WERI-Rb-1 (cell line): ENCODE results near the gene HNRNPA0.

Source experiments
- DNase-seq: peaks from one replicate; pipeline ENCODE4 v3.0.0-alpha.2; 2020
- H3K27ac ChIP-seq: fragments of 250-450 bp; sonication (Bioruptor Pico); 2 replicates; pipeline ENCODE4 v1.5.1; 2020; ENCODE audit warnings: mild to moderate bottlenecking, moderate library complexity
- H3K27me3 ChIP-seq: fragments of 250-450 bp; sonication (Bioruptor Pico); 2 replicates; pipeline ENCODE4 v1.5.1; 2021; ENCODE audit warnings: mild to moderate bottlenecking, low read depth, moderate library complexity; ENCODE audit not compliant: insufficient read depth, severe bottlenecking
- H3K36me3 ChIP-seq: fragments of 250-450 bp; sonication (Bioruptor Pico); 2 replicates; pipeline ENCODE4 v1.5.1; 2020; ENCODE audit warnings: mild to moderate bottlenecking, moderate library complexity
- H3K4me3 ChIP-seq: 2 replicates; pipeline ENCODE4 v1.5.1; 2011; ENCODE audit warnings: low read depth, mild to moderate bottlenecking, control low read depth, low read length
- H3K9me3 ChIP-seq: fragments of 250-450 bp; sonication (Bioruptor Pico); 2 replicates; pipeline ENCODE4 v1.5.1; 2021; ENCODE audit warnings: mild to moderate bottlenecking, moderate library complexity; ENCODE audit not compliant: severe bottlenecking
- CTCF ChIP-seq: IDR thresholded peaks from 2 replicates; pipeline ENCODE4 v1.5.1; 2011; ENCODE audit warnings: low read depth, mild to moderate bottlenecking, control low read depth, inconsistent platforms, low read length

The HNRNPA0 gene

DNA sequence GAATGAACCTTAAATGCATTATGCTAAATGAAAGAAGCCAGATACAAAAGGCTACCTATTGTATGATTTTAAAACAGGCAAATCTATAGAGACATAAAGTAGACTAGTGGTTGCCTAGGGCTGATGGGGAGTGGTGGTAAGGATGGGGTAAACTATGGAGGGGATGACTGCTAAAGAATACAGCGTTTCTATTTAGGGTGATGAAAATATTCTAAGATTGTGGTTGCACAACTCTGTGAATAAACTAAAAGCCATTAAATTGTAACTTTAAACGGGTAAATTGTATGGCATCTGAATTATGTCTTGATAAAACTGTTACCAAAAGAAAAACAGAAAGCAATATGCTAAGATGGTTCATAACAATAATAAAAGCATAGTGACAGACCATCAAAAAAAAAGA, 39.7 kb downstream of the HNRNPA0 start:
- H3K27ac ChIP-seq: no peak overlapping the region
- no peak for DNase-seq
- no peaks in the 10 kb centered on the region; the same call in 1 of the 2 replicates for H3K36me3 ChIP-seq
- no peak overlapping the region for H3K4me3 ChIP-seq
- TF ChIP-seq CTCF: no peak
- H3K27me3 ChIP-seq: no peaks in the 10 kb centered on the region
- peaks cover 5% of the 10 kb centered on the region for H3K9me3 ChIP-seq

DNA sequence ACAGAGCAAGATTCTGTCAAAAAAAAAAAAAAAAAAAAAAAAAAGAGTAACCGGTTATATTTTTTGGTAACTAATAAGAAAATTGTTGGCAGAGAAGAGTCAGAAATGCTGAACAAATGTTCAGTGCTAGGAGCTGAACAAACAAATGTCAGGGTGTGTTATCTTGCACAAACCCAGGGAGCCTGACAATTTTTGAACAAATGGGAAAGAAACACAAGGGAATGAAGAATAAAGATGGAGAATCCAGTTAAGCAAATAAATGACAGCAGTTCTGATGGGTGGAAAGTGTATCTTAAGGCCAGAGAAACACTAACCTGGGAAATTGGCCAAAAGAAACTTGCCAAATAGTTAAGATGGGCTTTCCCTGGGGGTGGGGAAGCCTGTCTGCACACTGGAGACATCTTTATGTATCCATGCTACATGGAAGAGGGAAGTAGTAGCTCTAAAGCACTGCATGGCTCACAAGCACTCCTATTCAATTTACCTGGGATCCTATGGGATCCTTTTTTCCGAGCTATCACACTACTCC, 42.0 kb downstream of the HNRNPA0 start:
- Histone ChIP-seq H3K4me3 (no peak overlapping the region), H3K27ac (no peak overlapping the region), H3K27me3 (no peaks in the 10 kb centered on the region), H3K36me3 (no peaks in the 10 kb centered on the region; the same call in 1 of the 2 replicates), H3K9me3 (peaks cover 5% of the 10 kb centered on the region)
- no peak for TF ChIP-seq CTCF
- no peak for DNase-seq

DNA sequence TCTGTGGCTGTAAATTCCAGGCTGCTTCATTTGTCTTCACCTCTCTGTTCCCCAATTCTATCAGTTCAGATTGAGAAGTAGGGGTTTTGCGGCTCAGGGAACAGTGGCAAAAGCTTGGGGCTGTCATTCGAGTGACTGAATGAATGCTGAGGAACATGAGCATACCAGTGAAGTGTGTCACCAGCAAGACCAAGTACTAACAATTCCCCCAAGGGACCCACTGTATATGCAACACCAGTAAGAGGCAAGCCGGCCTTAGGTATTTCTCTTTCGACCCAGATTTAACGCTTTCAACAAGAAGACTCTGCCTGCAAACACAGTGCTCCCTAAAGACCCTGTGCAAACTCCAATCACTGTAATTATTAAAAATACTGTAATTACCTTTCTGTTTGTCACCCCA, 44.1 kb downstream of the HNRNPA0 start:
- Histone ChIP-seq H3K9me3 (peaks cover 5% of the 10 kb centered on the region), H3K36me3 (no peaks in the 10 kb centered on the region; the same call in 1 of the 2 replicates), H3K27ac (no peak overlapping the region), H3K4me3 (no peak overlapping the region), H3K27me3 (no peaks in the 10 kb centered on the region)
- no peak for DNase-seq
- TF ChIP-seq CTCF: no peak

- Histone ChIP-seq H3K9me3 (peaks cover 4% of the 10 kb centered on the region), H3K4me3 (no peak overlapping the region), H3K27ac (no peak overlapping the region), H3K36me3 (no peaks in the 10 kb centered on the region), H3K27me3 (no peaks in the 10 kb centered on the region)
- TF ChIP-seq CTCF: no peak
- DNase-seq: no peak
These were observed 45.2 kb downstream of the HNRNPA0 start for GRCh38 chr5:137708796-137709559.

DNA sequence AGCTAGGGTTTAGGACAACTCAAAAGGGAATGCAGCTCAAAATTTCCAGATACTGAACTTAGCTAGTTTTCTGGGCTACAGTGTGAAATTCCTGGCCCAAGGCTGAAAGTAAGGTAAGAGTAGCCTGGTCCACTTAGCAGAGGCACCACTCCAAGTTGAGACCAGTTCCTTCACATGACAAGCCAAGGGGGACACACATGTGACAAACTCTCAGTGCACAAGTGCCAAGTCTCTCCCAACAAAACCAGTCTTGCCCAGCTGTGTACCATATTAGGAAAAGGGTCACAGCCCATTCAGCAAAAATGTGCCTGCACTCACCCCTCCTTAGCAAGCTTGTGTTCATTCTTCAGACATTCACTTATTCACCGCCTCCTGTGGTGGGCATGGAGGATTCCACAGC, 46.1 kb downstream of the HNRNPA0 start:
- Histone ChIP-seq H3K27me3 (no peaks in the 10 kb centered on the region), H3K9me3 (no peaks in the 10 kb centered on the region), H3K27ac (no peak overlapping the region), H3K36me3 (no peaks in the 10 kb centered on the region), H3K4me3 (no peak overlapping the region)
- DNase-seq: no peak
- no peak for TF ChIP-seq CTCF

DNA sequence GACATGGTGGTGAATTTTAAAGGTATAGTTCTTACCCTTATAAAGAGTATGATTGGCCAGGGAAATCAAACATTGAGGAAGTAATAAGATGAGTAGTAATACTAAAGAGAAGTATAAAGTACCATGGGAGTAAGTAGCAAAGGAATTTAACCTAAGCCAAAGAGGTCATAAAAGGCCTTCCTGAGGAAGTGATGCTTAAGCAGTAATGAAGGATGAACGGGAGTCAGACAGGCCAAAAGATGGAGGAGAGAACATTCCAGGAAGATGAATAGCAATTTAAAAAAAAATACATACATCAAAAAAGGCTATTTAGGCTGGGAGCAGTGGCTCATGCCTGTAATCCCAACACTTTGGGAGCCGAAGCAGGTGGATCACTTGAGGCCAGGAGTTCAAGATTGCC, 47.3 kb downstream of the HNRNPA0 start:
- Histone ChIP-seq H3K4me3 (no peak overlapping the region), H3K27ac (no peak overlapping the region), H3K9me3 (no peaks in the 10 kb centered on the region), H3K27me3 (no peaks in the 10 kb centered on the region), H3K36me3 (no peaks in the 10 kb centered on the region)
- no peak for DNase-seq
- TF ChIP-seq CTCF: no peak
